ENCODE data around the gene ANO7.

GRCh38 chr2:241254904-241255351 lies 66.5 kb downstream of the ANO7 start:
- no peak for TF ChIP-seq ZFP30 (CRISPR knock-in tag; IDR thresholded peaks at IDR 0.05)
- no peak for TF ChIP-seq TOX (CRISPR knock-in tag; IDR thresholded peaks at IDR 0.05; ENCODE audit: borderline replicate concordance)
- TF ChIP-seq RARB (CRISPR knock-in tag; IDR thresholded peaks at IDR 0.05), result no peak
- no peak for TF ChIP-seq ISL1 (CRISPR knock-in tag; IDR thresholded peaks at IDR 0.05)
- no peak for TF ChIP-seq PPARA (CRISPR knock-in tag; IDR thresholded peaks at IDR 0.05; ENCODE audit: borderline replicate concordance)
- TF ChIP-seq ZNF8 (CRISPR knock-in tag; IDR thresholded peaks at IDR 0.05), result no peak
- TF ChIP-seq ZFP3 (CRISPR knock-in tag; IDR thresholded peaks at IDR 0.05), result no peak
- TF ChIP-seq, protein P1, sequence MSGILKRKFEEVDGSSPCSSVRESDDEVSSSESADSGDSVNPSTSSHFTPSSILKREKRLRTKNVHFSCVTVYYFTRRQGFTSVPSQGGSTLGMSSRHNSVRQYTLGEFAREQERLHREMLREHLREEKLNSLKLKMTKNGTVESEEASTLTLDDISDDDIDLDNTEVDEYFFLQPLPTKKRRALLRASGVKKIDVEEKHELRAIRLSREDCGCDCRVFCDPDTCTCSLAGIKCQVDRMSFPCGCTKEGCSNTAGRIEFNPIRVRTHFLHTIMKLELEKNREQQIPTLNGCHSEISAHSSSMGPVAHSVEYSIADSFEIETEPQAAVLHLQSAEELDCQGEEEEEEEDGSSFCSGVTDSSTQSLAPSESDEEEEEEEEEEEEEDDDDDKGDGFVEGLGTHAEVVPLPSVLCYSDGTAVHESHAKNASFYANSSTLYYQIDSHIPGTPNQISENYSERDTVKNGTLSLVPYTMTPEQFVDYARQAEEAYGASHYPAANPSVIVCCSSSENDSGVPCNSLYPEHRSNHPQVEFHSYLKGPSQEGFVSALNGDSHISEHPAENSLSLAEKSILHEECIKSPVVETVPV (CRISPR knock-in tag; IDR thresholded peaks at IDR 0.05), result no peak
- TF ChIP-seq ARNTL (CRISPR knock-in tag; IDR thresholded peaks at IDR 0.05; ENCODE audit: borderline replicate concordance, low read depth), result no peak
- TF ChIP-seq TSHZ2 (CRISPR knock-in tag; IDR thresholded peaks at IDR 0.05), result no peak

All from SK-N-SH treated with all-trans-retinoic acid at 6 μM for 48 hours (cell line).